ENCODE results near the gene ZNF394.

The ZNF394 gene

DNA sequence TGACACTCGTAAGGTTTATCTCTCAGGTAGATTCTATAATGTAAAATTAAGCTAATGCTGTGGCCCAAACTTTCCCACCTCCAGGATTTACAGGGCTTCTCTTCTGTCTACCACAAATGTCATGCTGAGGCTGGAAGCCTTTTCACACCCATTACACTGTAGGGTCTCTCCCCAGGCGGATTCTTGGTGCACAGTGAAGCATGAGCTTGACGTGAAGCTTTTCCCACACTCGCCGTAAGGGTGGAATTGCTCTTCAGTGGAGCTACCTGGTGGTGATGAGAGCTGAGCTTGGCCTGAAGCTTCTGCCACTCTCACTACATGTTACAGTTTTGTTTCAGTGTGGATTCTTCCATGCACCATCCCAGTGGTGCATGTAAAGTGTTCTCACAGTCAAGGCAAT is 40.5 kb upstream of the ZNF394 start:
- H3K36me3 ChIP-seq, result no peaks in the 10 kb centered on the region
- H3K9me3 ChIP-seq, result peaks cover 5% of the 10 kb centered on the region
- no peaks in the 10 kb centered on the region for H3K27me3 ChIP-seq
- H3K27ac ChIP-seq, result no peak overlapping the region
- no peaks in the 10 kb centered on the region for H3K4me1 ChIP-seq (ENCODE audit: control insufficient read depth in 1 of 2, insufficient read depth in 1 of 2, low read depth in 1 of 2, low read length in 1 of 2)
- H3K4me3 ChIP-seq (ENCODE audit: low read depth in 1 of 2, low read length in 1 of 2), result no peak overlapping the region
- no peak for TF ChIP-seq CTCF (IDR thresholded peaks at IDR 0.05)

GRCh38 chr7:99539213-99539811 is 39.2 kb upstream of the ZNF394 start:
- Histone ChIP-seq H3K36me3 (no peaks in the 10 kb centered on the region), H3K9me3 (peaks cover 5% of the 10 kb centered on the region), H3K27ac (no peak overlapping the region), H3K4me3 (ENCODE audit: low read depth in 1 of 2, low read length in 1 of 2) (no peak overlapping the region), H3K4me1 (ENCODE audit: control insufficient read depth in 1 of 2, insufficient read depth in 1 of 2, low read depth in 1 of 2, low read length in 1 of 2) (no peaks in the 10 kb centered on the region), H3K27me3 (no peaks in the 10 kb centered on the region)
- TF ChIP-seq CTCF (IDR thresholded peaks at IDR 0.05), result no peak

DNA sequence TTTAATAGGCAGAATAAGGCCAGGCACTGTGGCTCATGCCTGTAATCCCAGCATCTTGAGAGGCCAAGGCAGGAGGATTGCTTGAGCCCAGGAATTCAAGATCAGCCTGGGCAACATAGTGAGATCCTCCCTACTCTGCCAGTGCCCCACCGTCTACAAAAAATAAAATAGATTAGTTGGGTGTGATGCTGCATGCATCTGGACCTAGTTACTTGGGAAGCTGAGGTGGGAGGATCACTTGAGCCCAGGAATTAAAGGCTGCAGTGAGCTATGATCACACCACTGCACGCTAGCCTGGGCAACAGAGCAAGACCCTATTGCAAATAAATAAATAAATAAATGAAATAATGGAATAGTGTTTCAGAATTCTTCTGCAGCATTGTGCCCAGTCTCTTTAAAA is 35.6 kb upstream of the ZNF394 start:
- Histone ChIP-seq H3K27ac (no peak overlapping the region), H3K36me3 (peaks cover 8% of the 10 kb centered on the region), H3K27me3 (no peaks in the 10 kb centered on the region), H3K9me3 (peaks cover 26% of the 10 kb centered on the region), H3K4me1 (ENCODE audit: control insufficient read depth in 1 of 2, insufficient read depth in 1 of 2, low read depth in 1 of 2, low read length in 1 of 2) (no peaks in the 10 kb centered on the region), H3K4me3 (ENCODE audit: low read depth in 1 of 2, low read length in 1 of 2) (no peak overlapping the region)
- TF ChIP-seq CTCF (IDR thresholded peaks at IDR 0.05), result no peak

DNA sequence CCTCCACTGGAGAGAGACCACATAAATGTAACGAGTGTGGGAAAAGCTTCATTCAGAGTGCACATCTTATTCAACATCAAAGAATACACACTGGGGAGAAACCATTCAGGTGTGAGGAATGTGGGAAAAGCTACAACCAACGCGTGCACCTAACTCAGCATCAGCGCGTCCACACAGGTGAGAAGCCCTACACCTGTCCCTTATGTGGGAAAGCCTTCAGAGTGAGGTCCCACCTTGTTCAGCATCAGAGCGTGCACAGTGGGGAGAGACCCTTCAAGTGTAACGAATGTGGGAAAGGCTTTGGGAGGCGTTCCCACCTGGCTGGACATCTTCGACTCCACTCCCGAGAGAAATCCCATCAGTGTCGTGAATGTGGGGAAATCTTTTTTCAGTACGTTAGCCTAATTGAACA is 31.3 kb upstream of the ZNF394 start:
- H3K9me3 ChIP-seq, result peaks cover 32% of the 10 kb centered on the region
- H3K4me1 ChIP-seq (ENCODE audit: control insufficient read depth in 1 of 2, insufficient read depth in 1 of 2, low read depth in 1 of 2, low read length in 1 of 2), result no peaks in the 10 kb centered on the region
- H3K36me3 ChIP-seq, result peaks cover 28% of the 10 kb centered on the region
- TF ChIP-seq CTCF (IDR thresholded peaks at IDR 0.05), result no peak
- H3K27me3 ChIP-seq, result no peaks in the 10 kb centered on the region
- H3K27ac ChIP-seq, result no peak overlapping the region
- H3K4me3 ChIP-seq (ENCODE audit: low read depth in 1 of 2, low read length in 1 of 2), result no peak overlapping the region

- Histone ChIP-seq H3K9me3 (peaks cover 9% of the 10 kb centered on the region), H3K36me3 (peaks cover 53% of the 10 kb centered on the region), H3K27ac (no peak overlapping the region), H3K4me3 (ENCODE audit: low read depth in 1 of 2, low read length in 1 of 2) (no peak overlapping the region), H3K4me1 (ENCODE audit: control insufficient read depth in 1 of 2, insufficient read depth in 1 of 2, low read depth in 1 of 2, low read length in 1 of 2) (no peaks in the 10 kb centered on the region), H3K27me3 (no peaks in the 10 kb centered on the region)
- TF ChIP-seq CTCF (IDR thresholded peaks at IDR 0.05), result no peak
Observed at GRCh38 chr7:99525713-99526440, 25.8 kb upstream of the ZNF394 start.
